DOHH2 (cell line): ENCODE data around the gene LHX2.

Experiments used
- CTCF ChIP-seq: fragments of 200-600 bp; sonication (generic); IDR thresholded peaks from one replicate; pipeline ENCODE4 v1.5.1; 2014; ENCODE audit warnings: antibody characterized with exemption, mild to moderate bottlenecking, low read depth, low read length; ENCODE audit not compliant: poor library complexity, severe bottlenecking
- EZH2phosphoT487 ChIP-seq: fragments of 200-600 bp; sonication (generic); IDR thresholded peaks from 2 replicates; pipeline ENCODE4 v1.6.1; 2017; ENCODE audit warnings: borderline replicate concordance, mild to moderate bottlenecking, antibody characterized with exemption, low read length, moderate library complexity, mixed read lengths

- no peak for TF ChIP-seq CTCF
- TF ChIP-seq EZH2phosphoT487 = no peak
Measured at GRCh38 chr9:124022201-124023121, 10.9 kb downstream of the LHX2 start.
